H1 (cell line): Measurements from ENCODE around the gene CBFA2T2. TPM values are rescaled to one million over a fixed set of nuclear protein-coding genes. Genes with fewer than 3 reads are reported as not detected.

Experiments
- BCL11A ChIP-seq, 2 experiments: IDR thresholded peaks; one replicate each; pipeline ENCODE4 v1.6.1; 2011; ENCODE audit warnings: low read depth in 2 of 2, low read length in 2 of 2, mild to moderate bottlenecking in 2 of 2
- E2F6 ChIP-seq: IDR thresholded peaks from 2 replicates; pipeline ENCODE4 v1.6.1; 2012; ENCODE audit warnings: inconsistent platforms
- KDM1A ChIP-seq: fragments of 200-600, 300-600 bp; sonication (generic); IDR thresholded peaks from 2 replicates; pipeline ENCODE4 v1.7.1; 2016; ENCODE audit warnings: mild to moderate bottlenecking, low read length, borderline replicate concordance
- KDM4A ChIP-seq: IDR thresholded peaks from one replicate; pipeline ENCODE4 v1.7.1; 2012; ENCODE audit warnings: low read depth, mild to moderate bottlenecking, moderate library complexity, low read length, inconsistent platforms; ENCODE audit not compliant: severe bottlenecking
- POLR2A ChIP-seq, 2 experiments: IDR thresholded peaks; 1 replicate in 1 of 2; 2 replicates in 1 of 2; pipeline ENCODE4 v1.6.1; 2011; ENCODE audit warnings: low read depth in 2 of 2, low read length in 2 of 2, mild to moderate bottlenecking in 2 of 2; ENCODE audit errors: control extremely low read depth in 1 of 2
- RFX5 ChIP-seq: IDR thresholded peaks from 2 replicates; pipeline ENCODE4 v1.6.1; 2011; ENCODE audit warnings: low read depth, low read length, improper control_type of control experiment, borderline replicate concordance
- TAF7 ChIP-seq: optimal IDR thresholded peaks from 2 replicates; pipeline ENCODE3; 2011; ENCODE audit warnings: low read depth, mild to moderate bottlenecking, inconsistent platforms, low read length, moderate library complexity, borderline replicate concordance
- polyA plus RNA-seq, 7 experiments: library from polyadenylated mRNA; depleted of rRNA in 3 of 7; stranded (reverse) in 5 of 7; unstranded in 2 of 7; fragments of >200 nt in 5 of 7; fragments of 200-250 nt in 2 of 7; gene quantifications; 1 replicate in 5 of 7; 2 replicates in 1 of 7; 4 replicates in 1 of 7; pipeline versions ENCODE4 v1.2.1 to v1.2.3, GENCODE V29; 2011 to 2013; ENCODE audit warnings: missing spikeins in 2 of 7, mixed read lengths in 2 of 7
- total RNA-seq: library from RNA; stranded (reverse); fragmentation: NEBNext Ultra II Directional; extraction: Animal tissue kit (Norgen Biotek cat#: 25700); gene quantifications from 2 replicates; pipeline ENCODE4 v1.2.1, GENCODE V29; 2021
- TF ChIP-seq, protein P1 (sequence below), 3 experiments: IDR thresholded peaks; 1 replicate in 2 of 3; 2 replicates in 1 of 3; pipeline versions ENCODE4 v1.5.1 to v1.6.1; 2011; ENCODE audit warnings: low read length in 3 of 3, mild to moderate bottlenecking in 3 of 3, inconsistent platforms in 2 of 3, low read depth in 1 of 3, moderate library complexity in 1 of 3; ENCODE audit not compliant: insufficient read depth in 1 of 3; ENCODE audit errors: control extremely low read depth in 1 of 3

Gene CBFA2T2
- total and polyA plus RNA-seq, 2 of the 8 experiments (the other 6 are each of a cell fraction or from before 2014, with no cell fraction given), result 11.6 to 12.9 TPM

- TF ChIP-seq TAF7 (no peak), BCL11A (IDR thresholded peaks at IDR 0.05; ENCODE audit: low read depth in 2 of 2, low read length in 2 of 2) (no peak), POLR2A (IDR thresholded peaks at IDR 0.05; ENCODE audit: control extremely low read depth in 1 of 2, low read depth in 2 of 2, low read length in 2 of 2) (no peak), KDM4A (no peak), KDM1A (no peak), E2F6 (no peak), RFX5 (no peak)
- TF ChIP-seq, protein P1, sequence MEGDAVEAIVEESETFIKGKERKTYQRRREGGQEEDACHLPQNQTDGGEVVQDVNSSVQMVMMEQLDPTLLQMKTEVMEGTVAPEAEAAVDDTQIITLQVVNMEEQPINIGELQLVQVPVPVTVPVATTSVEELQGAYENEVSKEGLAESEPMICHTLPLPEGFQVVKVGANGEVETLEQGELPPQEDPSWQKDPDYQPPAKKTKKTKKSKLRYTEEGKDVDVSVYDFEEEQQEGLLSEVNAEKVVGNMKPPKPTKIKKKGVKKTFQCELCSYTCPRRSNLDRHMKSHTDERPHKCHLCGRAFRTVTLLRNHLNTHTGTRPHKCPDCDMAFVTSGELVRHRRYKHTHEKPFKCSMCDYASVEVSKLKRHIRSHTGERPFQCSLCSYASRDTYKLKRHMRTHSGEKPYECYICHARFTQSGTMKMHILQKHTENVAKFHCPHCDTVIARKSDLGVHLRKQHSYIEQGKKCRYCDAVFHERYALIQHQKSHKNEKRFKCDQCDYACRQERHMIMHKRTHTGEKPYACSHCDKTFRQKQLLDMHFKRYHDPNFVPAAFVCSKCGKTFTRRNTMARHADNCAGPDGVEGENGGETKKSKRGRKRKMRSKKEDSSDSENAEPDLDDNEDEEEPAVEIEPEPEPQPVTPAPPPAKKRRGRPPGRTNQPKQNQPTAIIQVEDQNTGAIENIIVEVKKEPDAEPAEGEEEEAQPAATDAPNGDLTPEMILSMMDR (IDR thresholded peaks at IDR 0.05; ENCODE audit: control extremely low read depth in 1 of 3, insufficient read depth in 1 of 3, low read depth in 1 of 3, low read length in 3 of 3), result no peak
Measured at GRCh38 chr20:33450867-33451266, 39.0 kb upstream of the CBFA2T2 start (continued).
